GM18519 (cell line): ENCODE measurements around the gene FLACC1.
A peak's percentile ranks its signal among the peaks of the same experiment; 100 is the strongest.

ENCODE experiments used
- ATAC-seq: cut with Tn5 transposase; IDR thresholded peaks from one replicate; pipeline ENCODE4 v1.9.1; 2021; ENCODE audit warnings: mild to moderate bottlenecking, moderate library complexity; ENCODE audit not compliant: unreplicated experiment, low FRiP score

FLACC1 gene

DNA sequence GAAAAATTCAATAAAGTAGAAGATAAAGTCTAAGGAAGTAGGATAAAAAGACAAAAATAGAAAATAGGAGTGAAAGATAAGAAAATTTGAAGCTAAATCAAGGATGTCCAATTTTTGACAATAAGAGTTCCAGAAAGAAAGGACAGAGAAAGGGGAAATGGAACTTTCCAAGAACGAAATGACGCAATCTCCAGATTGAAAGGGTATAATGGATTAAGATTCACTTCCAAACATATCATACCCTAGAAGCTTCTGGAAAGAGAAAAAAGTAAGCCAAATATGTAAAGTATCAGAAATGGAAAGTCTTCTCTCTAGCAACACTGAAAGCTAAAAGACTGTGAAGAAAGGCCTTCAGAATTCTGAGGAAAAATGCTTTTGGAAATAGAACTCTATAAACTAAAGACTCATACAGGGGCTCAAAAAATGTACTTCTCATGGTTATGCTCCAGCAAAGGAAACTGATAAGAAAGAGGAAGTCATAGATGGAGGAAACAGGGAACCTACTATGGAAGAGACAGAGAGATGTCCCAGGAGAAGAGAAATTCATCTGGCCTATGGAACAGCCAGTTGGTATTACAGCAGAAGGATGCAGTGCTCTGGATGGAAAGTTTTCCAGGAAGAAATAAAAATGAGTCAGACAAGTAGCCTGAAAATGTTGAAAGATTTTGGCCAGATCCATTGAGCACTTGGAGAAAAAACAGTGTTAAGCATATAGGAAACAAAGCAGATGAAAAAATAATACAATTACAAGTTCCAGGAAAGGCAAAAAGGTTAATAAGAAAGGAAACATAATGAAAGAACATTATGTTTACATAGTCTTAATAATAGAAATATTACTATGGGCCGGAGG, 76.7 kb downstream of the FLACC1 start:
- ATAC-seq = no peak

DNA sequence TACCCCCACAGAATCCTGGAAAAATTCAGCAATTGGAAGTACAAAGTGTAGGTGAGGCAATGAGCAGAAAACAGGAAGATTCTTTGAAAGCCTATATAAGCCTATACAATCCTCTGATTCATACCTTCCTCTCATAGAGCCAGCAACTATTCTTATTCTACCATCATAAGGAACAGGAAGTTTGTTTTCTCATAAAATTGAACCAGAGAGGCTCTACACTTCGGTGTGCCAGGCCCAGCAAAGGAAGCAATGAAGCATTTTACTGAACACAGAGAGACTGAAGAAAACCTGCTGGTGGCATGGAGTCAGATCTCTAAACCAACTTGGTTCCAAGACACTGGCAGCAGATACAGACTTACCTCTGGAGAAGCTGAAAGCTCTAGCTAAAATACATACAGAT, 78.1 kb downstream of the FLACC1 start:
- no peak for ATAC-seq

DNA sequence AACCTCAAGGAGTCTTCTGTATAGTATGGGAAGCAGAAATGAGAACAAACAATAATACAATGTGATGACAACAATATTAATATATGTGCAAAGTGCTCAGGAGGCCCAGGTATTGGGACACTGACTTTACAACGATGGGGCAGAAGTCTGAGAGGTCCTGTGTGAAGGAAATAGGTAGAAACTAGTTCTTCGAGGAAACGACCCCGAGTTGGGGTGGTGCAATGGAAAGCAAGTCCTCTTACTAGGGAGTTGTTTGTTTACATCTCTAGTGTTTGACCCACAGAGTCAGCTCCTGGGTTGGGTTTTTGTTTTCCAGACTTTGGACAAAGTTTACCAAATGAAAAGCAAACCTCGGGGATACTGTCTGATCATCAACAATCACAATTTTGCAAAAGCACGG, 80.6 kb downstream of the FLACC1 start:
- no peak for ATAC-seq

DNA sequence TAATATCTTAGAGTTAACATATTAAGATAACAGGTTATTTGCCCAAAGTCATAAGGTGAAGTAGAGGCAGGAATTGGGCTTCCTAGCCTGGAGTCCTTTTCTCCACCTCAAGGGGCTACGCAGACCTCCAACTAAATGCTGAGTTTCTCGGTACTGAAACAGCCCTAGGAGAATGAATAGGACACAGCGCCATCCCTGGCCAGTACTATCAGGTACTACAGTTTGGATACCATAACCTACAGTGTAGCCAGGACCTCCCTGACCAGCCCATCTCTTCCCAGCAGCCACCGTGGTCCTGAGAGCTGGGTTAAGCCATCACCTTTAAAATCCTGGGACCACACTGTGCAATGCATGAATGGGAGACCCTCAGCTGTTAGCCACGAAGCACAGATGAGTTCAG, 81.2 kb downstream of the FLACC1 start:
- ATAC-seq = no peak

DNA sequence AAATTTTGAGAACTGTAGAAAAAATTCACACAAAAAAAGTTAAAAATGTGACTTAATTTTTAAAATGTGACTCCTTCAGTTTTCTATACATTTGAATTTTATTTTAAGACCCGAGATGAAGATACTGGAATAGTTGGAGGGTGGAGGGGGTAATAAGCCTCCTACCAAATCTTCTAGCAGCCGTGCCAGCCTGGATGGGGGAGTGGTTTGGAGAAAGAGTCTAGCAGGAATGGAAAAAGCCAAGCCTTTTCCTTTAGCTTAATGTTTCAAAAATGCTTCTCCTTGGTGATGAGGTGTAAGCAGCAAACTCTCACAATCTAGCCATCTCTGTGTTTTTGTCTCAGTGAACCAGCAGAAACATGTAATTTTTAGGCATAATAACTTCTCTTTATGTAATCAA, 82.1 kb downstream of the FLACC1 start:
- ATAC-seq = no peak

DNA sequence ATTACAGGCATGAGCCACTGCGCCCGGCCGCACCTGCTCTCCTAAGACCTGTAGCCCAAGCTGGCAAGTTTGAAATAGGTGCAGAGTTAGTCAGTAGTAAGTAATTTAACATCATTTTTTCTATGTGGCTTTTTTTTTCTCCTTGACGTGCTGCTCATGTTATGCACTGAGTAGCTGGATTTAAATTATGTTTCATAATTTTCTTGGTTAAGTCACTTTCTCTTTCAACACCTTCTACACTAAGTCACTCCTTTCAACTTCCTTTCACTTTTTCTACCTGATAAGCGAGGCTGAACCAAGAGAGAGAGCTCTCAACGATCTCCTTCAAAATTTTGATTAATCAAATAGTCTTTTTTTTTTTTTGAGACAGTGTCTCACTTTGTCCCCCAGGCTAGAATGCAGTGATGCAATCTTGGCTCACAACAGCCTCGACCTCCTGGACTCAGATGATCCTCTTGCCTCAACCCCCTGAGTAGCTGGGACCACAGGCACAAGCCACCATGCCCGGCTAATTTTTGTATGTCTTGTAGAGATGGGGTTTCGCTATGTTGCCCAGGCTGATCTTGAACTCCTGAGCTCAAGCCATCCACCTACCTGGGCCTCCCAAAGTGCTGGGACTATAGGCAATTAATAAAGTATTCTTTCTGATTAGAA, 83.7 kb downstream of the FLACC1 start:
- no peak for ATAC-seq

DNA sequence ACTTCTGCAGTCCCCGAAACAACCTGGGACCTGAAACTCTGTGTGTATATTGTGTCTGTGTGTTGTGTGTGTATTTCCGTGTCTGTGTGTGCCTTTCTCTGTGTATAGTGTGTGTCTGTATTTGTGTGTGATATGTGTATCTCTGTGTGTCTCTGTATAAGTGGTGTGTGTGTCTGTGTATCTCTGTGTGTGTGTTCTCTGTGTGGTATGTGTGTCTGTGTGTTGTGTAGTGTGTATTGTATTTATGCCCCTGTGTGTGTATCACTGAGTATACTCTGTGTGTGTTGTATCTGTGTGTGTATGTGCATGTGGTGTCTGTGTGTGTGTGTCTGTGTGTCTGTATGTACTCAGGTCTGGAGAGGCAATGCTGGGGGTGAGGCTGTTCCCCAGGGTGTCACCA, 85.2 kb downstream of the FLACC1 start:
- ATAC-seq = no peak

DNA sequence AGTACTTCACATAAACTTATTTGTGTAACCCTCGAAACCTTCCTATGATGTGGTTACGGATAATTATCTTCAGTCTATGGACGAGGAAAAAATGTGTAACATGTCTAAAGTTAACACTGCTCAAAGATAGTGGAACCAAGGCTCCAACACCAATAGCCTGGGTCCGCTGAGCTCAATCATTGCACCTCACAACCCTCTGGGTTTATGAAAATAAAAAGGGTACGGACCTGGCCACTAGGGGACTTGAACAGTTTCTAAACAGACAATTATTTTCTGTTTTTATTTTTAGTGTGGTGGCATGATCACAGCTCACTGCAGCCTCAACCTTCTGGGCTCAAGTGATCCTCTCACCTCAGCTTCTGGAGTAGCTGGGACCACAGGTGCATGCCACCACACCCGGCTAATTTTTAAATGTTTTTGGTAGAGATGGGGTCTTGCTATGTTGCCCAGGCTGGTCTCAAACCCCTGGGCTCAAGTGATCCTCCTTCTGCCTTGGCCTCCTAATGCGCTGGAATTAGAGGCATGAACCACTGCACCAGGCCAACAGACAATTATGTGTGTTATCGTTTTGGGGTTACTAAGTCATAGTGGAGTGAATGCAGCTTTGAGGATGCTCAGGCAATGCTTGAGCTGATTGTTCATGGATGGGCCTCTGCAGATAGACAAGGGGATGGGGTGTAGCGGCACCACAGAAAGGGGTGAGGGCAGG, 86.7 kb downstream of the FLACC1 start:
- no peak for ATAC-seq

DNA sequence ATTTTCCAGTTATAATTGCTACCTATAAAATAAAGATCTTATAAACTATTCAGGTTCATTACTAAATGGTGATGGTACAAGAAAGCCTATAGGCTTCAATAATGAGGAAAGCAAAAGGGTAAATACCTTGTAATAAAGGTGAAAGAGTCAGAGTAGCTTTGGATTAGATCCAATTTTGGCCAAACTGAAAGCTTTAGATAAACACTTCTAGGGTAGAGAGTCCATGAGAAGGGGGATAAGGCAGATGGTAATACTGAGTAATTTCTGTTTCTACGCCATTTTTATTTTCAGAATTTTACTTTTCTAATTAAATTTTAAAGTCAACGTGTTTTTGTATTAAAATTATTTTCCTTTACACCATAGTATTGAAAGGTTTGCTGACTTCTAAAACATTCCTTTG, 87.4 kb downstream of the FLACC1 start:
- no peak for ATAC-seq

DNA sequence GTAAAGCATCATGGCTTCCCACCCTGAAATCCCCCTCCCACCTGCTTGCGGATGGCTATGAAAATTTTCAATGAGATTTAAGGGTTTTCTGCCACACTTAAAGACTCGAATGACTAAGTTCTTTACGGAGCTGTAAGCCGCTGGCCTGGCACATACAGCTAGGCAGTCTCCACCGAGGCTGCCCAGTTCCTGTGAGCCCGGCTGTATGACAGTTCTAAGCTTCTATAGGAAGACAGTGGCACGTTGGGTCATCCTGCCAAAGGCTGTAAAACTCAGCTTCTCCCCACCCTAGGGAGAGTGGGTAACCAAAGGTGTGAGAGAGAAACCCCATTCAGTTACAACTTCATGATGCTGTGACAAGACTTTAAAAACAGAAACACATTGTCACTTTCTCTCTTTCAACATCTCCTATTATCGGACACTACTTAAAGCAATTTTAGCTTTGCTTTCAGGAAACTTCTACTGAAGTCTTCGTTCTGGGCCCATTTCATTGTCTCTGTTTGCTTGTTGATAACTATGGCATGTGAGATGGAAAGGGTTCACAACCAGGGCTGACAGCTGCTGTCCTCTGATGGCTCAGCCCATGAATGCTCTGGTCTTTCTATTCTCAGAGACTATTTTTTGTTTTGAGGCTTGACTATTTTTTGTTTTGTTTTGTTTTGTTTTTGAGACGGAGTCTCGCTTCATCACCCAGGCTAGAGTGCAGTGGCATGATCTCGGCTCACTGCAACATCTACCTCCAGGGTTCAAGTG, 89.7 kb downstream of the FLACC1 start:
- no peak for ATAC-seq

DNA sequence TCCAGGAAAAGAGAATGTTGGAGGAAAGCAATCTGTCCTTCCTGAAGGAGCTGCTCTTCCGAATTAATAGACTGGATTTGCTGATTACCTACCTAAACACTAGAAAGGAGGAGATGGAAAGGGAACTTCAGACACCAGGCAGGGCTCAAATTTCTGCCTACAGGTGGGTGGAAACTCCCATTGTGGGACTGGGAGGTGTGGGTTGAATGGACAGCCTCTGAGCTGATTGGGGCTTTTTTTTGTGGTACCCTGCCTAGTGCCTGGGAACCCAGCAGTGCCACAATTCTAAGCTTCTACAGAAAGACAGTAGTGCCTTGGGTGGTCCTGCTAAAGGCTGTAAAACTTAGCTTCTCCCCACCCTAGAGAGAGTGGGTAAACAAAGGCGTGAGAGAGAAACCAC, 90.5 kb downstream of the FLACC1 start:
- no peak for ATAC-seq

DNA sequence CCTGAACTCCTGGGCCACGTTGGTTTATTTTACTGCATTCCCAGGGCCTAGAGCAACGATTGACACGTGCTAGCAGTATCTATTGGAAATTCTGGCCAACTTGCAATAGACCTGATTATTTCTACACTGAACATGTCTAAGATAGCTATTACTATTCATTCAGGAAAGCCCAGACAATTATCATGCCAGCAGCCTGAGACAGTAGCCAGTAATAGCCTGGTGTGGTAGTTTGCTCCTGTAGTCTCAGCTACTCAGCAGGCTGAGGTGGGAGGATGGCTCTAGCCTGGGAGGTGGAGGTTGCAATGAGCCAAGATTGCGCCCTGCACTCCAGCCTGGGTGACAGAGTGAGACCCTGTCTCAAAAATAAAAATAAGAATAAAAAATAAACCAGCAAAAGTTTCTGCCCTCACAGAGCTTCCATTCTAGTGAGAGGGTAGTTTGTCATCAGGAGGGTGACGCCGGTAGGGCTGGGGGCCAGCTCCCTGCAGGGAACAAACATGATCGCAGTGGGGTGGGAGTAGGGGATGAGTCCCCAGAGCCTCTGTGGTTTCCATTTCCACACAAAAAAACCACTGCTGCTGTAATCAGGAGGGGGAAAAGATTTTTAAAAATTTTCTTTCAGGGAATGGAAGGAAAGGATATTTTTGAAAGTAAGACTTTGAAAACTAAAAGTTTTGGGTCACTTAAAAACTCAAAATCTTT, 92.5 kb downstream of the FLACC1 start:
- ATAC-seq = no peak

DNA sequence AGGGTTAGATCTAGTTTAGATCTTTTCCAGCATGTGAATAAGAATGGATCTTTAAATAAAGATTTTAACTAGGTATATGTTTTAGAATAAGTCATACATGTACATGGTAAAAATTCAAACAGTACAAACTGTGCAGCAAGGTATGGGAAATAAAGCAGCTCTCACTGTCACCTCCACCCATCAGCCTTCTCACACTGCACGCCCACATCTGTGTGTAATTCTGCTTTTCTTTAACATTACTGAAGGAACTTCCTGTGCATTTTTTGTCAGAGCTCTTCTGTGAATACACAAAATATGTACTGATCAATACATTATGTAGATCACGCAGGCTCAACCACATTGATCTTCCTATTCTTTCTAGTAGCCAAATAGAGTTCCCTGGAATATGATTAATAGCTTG, 93.4 kb downstream of the FLACC1 start:
- no peak for ATAC-seq

DNA sequence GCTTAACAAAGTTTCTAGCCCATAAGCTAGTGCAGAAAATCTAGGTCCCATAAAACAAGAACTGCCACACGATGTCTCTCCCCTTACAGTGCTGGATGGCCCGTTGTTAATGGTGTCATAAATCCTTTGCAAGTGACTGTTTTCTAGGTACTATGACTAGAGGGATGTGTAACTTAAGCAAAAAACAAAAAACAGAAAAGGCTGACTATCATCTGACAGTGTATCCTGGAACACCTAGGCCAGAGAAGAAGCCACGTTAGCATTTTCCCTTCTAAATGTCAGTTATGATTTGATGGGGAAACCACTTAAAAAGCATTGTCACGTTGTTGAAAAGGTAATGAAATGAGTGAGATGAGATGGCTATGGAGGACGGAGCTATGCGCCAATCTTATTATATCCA, 94.4 kb downstream of the FLACC1 start:
- ATAC-seq = no peak

DNA sequence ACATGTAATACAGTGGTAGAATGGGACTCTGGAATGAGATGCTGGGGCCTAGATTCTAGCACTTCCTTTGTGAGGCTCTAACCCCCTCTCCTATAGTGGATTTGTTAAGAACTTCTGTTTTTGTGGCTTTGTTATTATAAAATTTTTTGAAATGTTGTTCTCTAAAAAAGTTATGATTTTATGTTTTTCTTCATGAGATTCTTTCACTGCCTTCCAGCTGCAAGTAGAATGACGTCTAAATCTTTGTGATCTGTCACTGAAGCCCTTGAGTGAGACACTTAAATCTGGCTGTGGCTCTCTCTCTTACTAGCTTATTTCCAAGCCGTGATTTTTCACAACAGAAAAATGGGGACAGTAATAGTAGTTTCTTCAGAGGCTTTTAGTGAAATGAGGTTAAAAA, 95.2 kb downstream of the FLACC1 start:
- no peak for ATAC-seq

DNA sequence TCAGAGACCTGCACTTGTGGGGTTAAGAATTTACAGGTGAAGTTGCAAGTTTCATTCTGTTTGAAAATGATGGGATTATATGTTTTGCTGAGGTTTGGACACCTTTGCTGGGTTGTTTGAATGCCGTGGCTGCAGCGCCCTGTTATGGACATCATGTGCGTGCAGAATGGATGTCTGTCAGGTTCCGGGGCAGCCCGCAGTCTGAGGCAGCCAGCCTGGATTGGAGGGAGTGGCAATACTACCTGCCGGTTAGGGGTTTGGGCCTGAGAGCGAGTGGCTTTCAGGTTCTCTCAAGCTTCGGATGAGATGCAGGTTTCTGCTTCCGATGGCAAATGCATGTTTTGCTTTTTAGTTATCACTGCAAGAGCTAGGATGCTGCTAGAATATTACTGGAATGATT, 95.7 kb downstream of the FLACC1 start:
- ATAC-seq = no peak

DNA sequence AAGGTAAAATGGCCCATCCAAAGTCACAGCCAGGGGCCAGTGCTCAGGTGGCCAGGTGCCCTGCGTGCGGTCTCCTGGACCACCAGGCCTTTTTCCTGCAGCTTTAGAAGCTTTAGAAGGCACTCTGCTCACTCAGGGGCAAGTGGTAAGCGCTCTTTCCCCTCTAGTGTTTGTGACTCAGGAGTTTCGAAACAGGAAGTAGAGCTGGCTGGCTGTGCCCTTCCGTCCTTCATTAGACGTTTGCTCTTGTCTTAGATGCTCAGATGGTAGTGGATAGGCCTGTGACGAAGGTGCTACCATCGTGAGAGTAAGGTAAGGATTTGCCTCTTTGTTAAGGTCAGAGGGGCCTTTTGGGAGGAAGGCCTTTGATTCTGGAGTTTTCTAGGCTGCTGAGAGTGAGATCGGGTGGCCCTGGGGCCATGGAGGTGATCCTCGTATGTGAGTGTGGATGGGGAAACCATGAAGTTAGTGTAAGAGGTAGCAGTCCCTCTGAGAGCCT, 96.8 kb downstream of the FLACC1 start, which contains the start of gene CASP8:
TSS of gene CASP8 (plus strand) at position 235 of the 499 bp plus-strand sequence. CDS start 5,951 bp downstream, outside the sequence.
- ATAC-seq = peak; percentile 32

DNA sequence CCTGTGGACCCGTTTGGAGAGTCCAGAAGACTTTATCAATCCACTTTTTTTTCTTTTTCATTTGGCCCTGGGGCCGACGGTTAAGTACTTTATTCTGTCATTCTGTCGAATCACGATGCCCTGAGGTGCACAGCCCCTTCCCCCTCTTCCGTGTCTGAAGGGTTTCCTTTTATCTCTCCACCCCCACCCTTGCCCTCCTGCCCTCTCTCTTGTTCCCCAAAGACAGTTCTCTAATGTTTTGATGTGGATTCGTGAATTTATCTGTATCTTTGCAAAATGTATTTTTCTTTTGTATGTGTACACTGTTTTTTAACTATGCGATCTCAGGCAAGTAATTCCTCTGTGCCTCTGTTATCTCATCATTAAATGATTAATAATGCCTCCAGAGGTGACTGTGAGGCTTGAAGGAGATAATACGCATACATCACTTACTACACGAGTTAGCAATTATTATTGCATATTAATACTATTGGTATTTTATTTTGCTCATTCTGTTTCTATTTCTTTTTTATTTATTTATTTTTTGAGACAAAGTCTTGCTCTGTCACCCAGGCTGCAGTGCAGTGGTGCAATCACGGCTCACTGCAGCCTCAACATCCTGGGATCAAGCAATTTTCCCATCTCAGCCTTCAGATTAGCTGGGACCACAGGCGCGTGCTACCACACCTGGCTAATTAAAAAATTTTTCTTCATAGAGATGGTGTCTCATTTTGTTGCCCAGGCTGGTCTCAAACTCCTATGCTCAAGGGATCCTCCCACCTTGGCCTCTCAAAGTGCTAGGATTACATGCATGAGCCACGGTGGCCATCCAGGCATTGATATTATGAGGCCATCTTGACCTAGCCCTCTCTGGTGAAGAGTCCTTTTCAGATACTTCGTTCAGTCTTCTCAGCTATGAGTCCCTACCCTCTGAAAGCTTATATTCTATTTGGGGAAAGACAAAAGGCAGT, 98.2 kb downstream of the FLACC1 start:
- ATAC-seq = no peak
